OCI-LY7 (cell line): Measurements from ENCODE around the gene SPOCK1. TPM values are rescaled to one million over a fixed set of nuclear protein-coding genes. Genes with fewer than 3 reads are reported as not detected.

Source experiments
- BruUV-seq: library from RNA; stranded (reverse); fragments of 400-500 nt; replicated peaks from 2 replicates; lab custom pipeline; 2021; lab: Mats Ljungman, UMichigan
- CTCF ChIA-PET: fragments of 300-600 bp; sonication (Branson Sonifier 250); formaldehyde crosslinking; loops from one replicate; lab custom pipeline; 2022; ENCODE audit warnings: antibody characterized with exemption; ENCODE audit not compliant: unreplicated experiment; lab: Charles Lee
- POLR2A ChIA-PET: fragments of 300-600 bp; sonication (Branson Sonifier 250); formaldehyde crosslinking; loops from one replicate; lab custom pipeline; 2022; ENCODE audit warnings: antibody characterized with exemption; lab: Charles Lee
- DNase-seq: peaks from one replicate; pipeline ENCODE4 v3.0.0-alpha.2; 2015; ENCODE audit warnings: low spot score
- H2AFZ ChIP-seq: fragments of 200-600 bp; sonication (generic), shearing (Covaris generic); 2 replicates; pipeline ENCODE4 v1.6.1; 2014; ENCODE audit warnings: mild to moderate bottlenecking, antibody characterized with exemption, low read length, moderate library complexity
- H3K27ac ChIP-seq: fragments of 200-600 bp; sonication (generic); 2 replicates; pipeline ENCODE4 v1.5.1; 2014; ENCODE audit warnings: mixed run types, low read depth, mild to moderate bottlenecking, moderate library complexity, low read length, inconsistent platforms; ENCODE audit not compliant: poor library complexity, severe bottlenecking
- H3K36me3 ChIP-seq: fragments of 200-600 bp; sonication (generic); 2 replicates; pipeline ENCODE4 v1.6.1; 2014; ENCODE audit warnings: mild to moderate bottlenecking, antibody characterized with exemption, low read length, moderate library complexity, mixed read lengths; ENCODE audit not compliant: insufficient read depth
- H3K4me1 ChIP-seq: fragments of 200-600 bp; sonication (generic); 2 replicates; pipeline ENCODE4 v1.5.1; 2014; ENCODE audit warnings: mild to moderate bottlenecking, low read length; ENCODE audit not compliant: insufficient read depth, poor library complexity, severe bottlenecking
- H3K4me2 ChIP-seq: fragments of 200-600 bp; sonication (generic); 2 replicates; pipeline ENCODE4 v1.6.1; 2014; ENCODE audit warnings: mild to moderate bottlenecking, low read length
- H3K4me3 ChIP-seq: fragments of 200-600 bp; sonication (generic); 2 replicates; pipeline ENCODE4 v1.5.1; 2014; ENCODE audit warnings: mild to moderate bottlenecking, low read depth, low read length; ENCODE audit not compliant: poor library complexity, severe bottlenecking
- H3K79me2 ChIP-seq: fragments of 200-600 bp; sonication (generic); 2 replicates; pipeline ENCODE4 v1.6.1; 2016; ENCODE audit warnings: low read depth, mild to moderate bottlenecking, low read length, moderate library complexity, mixed read lengths; ENCODE audit not compliant: insufficient read depth
- H3K9me2 ChIP-seq: fragments of 200-600 bp; sonication (generic); 2 replicates; pipeline ENCODE4 v1.6.1; 2016; ENCODE audit warnings: mild to moderate bottlenecking, low read length, mixed read lengths; ENCODE audit not compliant: insufficient read depth
- H3K9me3 ChIP-seq: fragments of 200-600 bp; sonication (generic); 2 replicates; pipeline ENCODE4 v1.6.1; 2014; ENCODE audit warnings: mild to moderate bottlenecking, mixed run types, low read length, mixed read lengths
- H4K20me1 ChIP-seq: fragments of 200-600 bp; sonication (generic); 2 replicates; pipeline ENCODE4 v1.6.1; 2014; ENCODE audit warnings: mild to moderate bottlenecking, antibody characterized with exemption, low read length, moderate library complexity, mixed read lengths; ENCODE audit not compliant: insufficient read depth
- EZH2phosphoT487 ChIP-seq: fragments of 200-600 bp; sonication (generic); IDR thresholded peaks from 2 replicates; pipeline ENCODE4 v1.6.1; 2018; ENCODE audit warnings: low read depth, borderline replicate concordance, mild to moderate bottlenecking, mixed run types, antibody characterized with exemption, low read length, moderate library complexity, mixed read lengths
- intact Hi-C: fragments of 100-400 bp; cut with micrococcal nuclease; formaldehyde crosslinking; loops from one replicate; pipeline ENCODE4 v1.10.0; 2022; ENCODE audit not compliant: unreplicated experiment
- total RNA-seq, 2 experiments: library from RNA; depleted of rRNA in 1 of 2; stranded (reverse); fragments of >200 nt in 1 of 2; shearing (Covaris generic) in 1 of 2; gene quantifications; 2 replicates each; pipeline ENCODE4 v1.2.3, GENCODE V29; 2014 to 2022
- TF ChIP-seq, protein P1 (sequence below): fragments of 200-600 bp; sonication (generic); conservative IDR thresholded peaks from 2 replicates; pipeline ENCODE4 v1.5.1; 2014; ENCODE audit warnings: mild to moderate bottlenecking, antibody characterized with exemption, low read length, moderate library complexity, mixed read lengths

The SPOCK1 gene
- total RNA-seq, 2 experiments from 2014 or later = 0.29 to 1.5 TPM

DNA sequence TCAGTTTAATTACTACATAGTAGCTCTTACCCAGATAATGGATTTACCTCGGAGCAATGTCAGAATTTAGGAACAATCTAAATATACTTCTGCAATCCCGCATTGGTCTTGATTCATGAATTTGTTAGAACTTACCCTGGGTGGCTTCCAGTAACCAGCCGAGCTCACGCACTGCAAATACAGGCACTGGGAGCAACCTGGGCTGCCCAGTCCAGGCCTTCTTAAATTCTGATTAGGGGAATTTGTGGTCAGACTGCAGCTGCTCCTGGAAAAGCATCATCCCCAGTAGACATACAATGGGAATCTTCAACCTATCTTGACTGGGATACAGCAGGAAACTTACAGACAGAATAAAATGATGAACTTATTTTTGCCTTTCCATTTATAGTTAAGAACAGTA is 270.3 kb downstream of the SPOCK1 start:
- no peaks in the 10 kb centered on the region for H3K4me1 ChIP-seq
- H3K4me2 ChIP-seq = no peak overlapping the region
- H3K79me2 ChIP-seq = no peaks in the 10 kb centered on the region
- no peaks in the 10 kb centered on the region for H4K20me1 ChIP-seq
- no peak for DNase-seq
- H3K36me3 ChIP-seq = no peaks in the 10 kb centered on the region
- ChIA-PET CTCF (no interaction called here), POLR2A (interaction anchor here (0.7 kb wide), 1 partner anchor 1835 kb away, joined by 3 read pairs; no protein-coding TSS in a partner anchor)
- intact Hi-C loops = no loop called here
- no peak overlapping the region for H3K27ac ChIP-seq
- H2AFZ ChIP-seq = no peak overlapping the region
- TF ChIP-seq EZH2phosphoT487 = no peak
- H3K9me2 ChIP-seq = no peaks in the 10 kb centered on the region
- H3K4me3 ChIP-seq = no peak overlapping the region
- BruUV-seq = no TSS peak
- no peaks in the 10 kb centered on the region for H3K9me3 ChIP-seq

- TF ChIP-seq, protein P1, sequence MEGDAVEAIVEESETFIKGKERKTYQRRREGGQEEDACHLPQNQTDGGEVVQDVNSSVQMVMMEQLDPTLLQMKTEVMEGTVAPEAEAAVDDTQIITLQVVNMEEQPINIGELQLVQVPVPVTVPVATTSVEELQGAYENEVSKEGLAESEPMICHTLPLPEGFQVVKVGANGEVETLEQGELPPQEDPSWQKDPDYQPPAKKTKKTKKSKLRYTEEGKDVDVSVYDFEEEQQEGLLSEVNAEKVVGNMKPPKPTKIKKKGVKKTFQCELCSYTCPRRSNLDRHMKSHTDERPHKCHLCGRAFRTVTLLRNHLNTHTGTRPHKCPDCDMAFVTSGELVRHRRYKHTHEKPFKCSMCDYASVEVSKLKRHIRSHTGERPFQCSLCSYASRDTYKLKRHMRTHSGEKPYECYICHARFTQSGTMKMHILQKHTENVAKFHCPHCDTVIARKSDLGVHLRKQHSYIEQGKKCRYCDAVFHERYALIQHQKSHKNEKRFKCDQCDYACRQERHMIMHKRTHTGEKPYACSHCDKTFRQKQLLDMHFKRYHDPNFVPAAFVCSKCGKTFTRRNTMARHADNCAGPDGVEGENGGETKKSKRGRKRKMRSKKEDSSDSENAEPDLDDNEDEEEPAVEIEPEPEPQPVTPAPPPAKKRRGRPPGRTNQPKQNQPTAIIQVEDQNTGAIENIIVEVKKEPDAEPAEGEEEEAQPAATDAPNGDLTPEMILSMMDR = no peak
- no peak for TF ChIP-seq EZH2phosphoT487
- ChIA-PET CTCF (no interaction called here), POLR2A (no interaction called here)
- no peak for DNase-seq
- H3K4me2 ChIP-seq = no peak overlapping the region
- H3K4me1 ChIP-seq = no peaks in the 10 kb centered on the region
- H3K36me3 ChIP-seq = no peaks in the 10 kb centered on the region
- no peak overlapping the region for H3K27ac ChIP-seq
- BruUV-seq = no TSS peak
- H3K9me3 ChIP-seq = no peaks in the 10 kb centered on the region
- H3K79me2 ChIP-seq = no peaks in the 10 kb centered on the region
- intact Hi-C loops = no loop called here
- no peak overlapping the region for H3K4me3 ChIP-seq
- H2AFZ ChIP-seq = no peak overlapping the region
- no peaks in the 10 kb centered on the region for H4K20me1 ChIP-seq
- H3K9me2 ChIP-seq = no peaks in the 10 kb centered on the region
These were observed 273.0 kb downstream of the SPOCK1 start for GRCh38 chr5:137226081-137226480.

- H3K27ac ChIP-seq = no peak overlapping the region
- H3K4me2 ChIP-seq = no peak overlapping the region
- POLR2A ChIA-PET = interaction anchor here (0.6 to 0.8 kb wide), 2 partner anchors 199 to 226 kb away, joined by 3 to 4 read pairs; no protein-coding TSS in a partner anchor
- H4K20me1 ChIP-seq = no peaks in the 10 kb centered on the region
- BruUV-seq = no TSS peak
- H2AFZ ChIP-seq = no peak overlapping the region
- no peak overlapping the region for H3K4me3 ChIP-seq
- intact Hi-C loops = no loop called here
- DNase-seq = no peak
- H3K9me2 ChIP-seq = no peaks in the 10 kb centered on the region
- H3K36me3 ChIP-seq = no peaks in the 10 kb centered on the region
- no peak for TF ChIP-seq EZH2phosphoT487
- no peaks in the 10 kb centered on the region for H3K9me3 ChIP-seq
- no peaks in the 10 kb centered on the region for H3K4me1 ChIP-seq
- no peaks in the 10 kb centered on the region for H3K79me2 ChIP-seq
- CTCF ChIA-PET = no interaction called here
These were observed 275.5 kb downstream of the SPOCK1 start for GRCh38 chr5:137223324-137224295.
